GM21423 (cell line): ENCODE results near the gene AANAT.

Experiments used
- ATAC-seq: cut with Tn5 transposase; IDR thresholded peaks from one replicate; pipeline ENCODE4 v1.9.1; 2021; ENCODE audit warnings: mild to moderate bottlenecking, moderate library complexity; ENCODE audit not compliant: unreplicated experiment

AANAT gene

DNA sequence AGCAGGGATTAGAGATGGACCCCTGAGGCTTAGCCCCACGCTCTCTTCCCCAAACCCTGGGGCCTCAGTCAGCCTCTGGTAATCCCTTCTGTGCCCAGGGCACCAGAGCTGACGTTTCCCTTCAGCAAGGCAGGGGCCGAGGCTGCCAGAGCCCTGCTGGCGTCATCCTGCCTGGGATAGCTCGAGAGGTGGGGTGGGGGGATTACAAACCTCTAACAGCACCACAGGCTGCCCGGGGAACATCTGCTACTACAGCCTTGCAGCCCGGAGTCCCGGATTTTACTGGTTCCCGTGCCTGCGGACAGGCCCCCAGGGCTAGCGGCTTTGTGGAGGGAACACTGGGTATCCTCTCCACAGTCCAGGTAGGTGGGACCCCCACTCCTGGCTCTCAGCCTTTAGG lies at the start of gene AANAT:
TSS of gene AANAT (plus strand) at position 238 of the 400 bp plus-strand sequence. CDS start 1,144 bp downstream, outside the sequence.
- ATAC-seq: no peak

DNA sequence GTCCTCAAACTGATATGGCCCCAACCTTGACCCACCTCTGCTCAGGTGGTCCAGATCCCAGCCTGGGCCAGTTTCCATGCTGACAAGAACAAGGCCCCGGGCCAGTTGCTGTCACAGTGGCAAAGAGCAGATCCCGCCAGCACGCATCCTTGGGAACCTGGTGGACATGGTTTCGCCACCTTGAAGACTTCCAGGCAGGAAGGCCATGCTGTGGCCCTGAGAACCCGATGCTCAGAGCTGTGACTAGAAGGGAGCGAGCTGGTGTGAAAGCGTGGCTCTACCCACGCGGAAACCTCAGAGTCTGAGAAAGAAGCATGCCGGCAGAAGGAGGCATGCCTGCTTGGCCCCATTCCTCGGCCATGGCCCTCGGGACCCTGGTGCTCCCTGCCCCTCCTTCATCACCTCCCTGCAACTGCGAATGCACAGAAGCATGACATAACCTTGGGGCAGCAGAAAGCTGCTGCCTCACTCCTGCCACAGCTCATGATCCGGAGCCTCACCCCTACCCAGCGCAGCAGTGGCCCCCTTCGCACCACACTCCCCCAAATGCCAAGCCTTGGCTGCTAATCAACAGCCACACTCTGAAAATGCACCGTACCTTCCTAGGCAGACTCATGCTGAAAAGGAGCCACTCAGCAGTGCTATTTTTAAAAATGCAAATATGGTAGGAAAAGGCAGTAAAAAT lies 47.7 kb upstream of the AANAT start:
- ATAC-seq: no peak

DNA sequence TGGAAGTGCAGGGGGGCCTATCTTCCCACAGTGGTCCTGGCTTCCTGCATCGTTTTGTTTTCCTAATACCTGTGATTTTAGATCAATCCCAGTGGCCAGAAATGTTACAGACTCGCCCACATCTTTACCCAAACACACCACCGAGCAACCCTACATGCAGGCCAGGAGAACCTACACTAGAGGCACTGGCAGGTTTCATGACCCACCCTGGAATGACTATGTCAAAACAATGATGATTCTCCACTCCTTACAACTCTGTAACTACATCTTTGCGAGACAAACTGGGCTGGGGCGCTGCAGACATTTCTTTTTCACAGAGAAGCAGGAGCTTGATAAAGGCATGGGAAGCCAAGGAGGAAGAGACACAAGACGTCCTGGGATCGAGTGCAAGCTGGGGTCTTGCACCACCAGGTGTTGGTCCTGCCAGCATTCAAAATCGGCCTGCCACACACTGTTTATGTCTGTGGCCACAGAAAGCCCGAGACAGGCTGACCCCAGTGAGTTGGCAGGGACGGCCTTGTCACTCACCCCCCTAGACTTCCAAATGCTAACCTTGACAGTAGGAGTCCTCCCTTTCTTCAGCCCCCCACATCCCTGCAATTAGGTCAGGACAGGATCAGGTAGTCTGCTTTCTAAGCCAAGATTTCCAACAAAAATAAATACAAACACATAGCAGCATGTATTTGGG lies 46.9 kb upstream of the AANAT start:
- ATAC-seq: no peak

DNA sequence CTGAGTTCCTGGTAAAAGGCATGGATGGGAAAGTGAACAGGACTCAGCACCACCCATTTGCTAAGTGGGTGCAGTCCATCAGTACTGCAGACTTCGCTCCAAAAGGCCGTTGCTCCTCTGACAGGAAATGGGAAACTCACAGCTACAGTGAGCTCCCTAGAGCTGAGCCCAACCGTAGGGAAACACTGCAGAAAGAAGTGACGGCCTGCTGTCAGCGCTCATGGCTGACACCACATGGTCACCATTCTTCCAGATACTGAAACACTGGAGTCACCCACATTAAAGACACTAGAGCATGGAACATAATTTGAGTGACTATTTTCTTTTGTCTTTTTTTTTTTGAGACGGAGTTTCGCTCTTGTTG lies 46.4 kb upstream of the AANAT start:
- ATAC-seq: no peak

DNA sequence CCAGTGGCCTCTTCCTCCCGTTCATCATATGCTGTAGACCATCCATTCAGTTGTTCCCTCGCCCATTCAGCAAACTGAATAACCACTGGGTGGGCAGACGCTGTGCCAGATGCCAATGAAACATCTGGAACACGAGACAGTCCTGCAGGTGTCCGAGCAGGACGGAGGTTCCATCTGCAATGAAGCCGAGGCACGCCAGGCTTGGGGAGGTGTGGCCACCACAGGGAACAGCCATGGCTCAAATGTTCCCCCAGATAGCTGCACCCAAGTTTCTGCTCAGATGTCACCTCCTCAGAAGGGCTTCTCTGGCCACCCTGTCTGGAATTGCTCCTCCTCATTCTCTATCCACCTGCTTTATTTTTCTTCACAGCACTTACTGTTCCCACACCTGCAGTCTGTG lies 45.0 kb upstream of the AANAT start:
- ATAC-seq: no peak

DNA sequence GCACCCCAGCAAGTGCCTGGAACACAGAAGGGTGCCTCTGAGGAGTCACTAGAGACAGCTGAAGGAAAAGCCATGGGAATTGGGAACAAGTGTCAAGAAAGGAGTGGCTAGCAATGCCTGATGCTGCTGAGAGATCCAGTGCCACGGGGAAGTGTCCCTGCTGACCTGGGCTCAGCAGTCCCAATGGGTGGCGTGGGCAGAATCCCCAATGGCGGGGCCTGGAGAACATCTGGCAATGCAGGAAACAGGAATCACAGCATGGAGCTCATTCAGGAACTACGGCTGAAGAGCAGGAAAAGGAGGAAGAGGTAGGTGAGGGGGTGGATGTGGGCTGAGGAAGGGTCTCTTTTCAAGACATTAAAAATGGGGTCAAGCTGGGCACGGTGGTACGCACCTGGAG lies 44.5 kb upstream of the AANAT start:
- ATAC-seq: no peak

DNA sequence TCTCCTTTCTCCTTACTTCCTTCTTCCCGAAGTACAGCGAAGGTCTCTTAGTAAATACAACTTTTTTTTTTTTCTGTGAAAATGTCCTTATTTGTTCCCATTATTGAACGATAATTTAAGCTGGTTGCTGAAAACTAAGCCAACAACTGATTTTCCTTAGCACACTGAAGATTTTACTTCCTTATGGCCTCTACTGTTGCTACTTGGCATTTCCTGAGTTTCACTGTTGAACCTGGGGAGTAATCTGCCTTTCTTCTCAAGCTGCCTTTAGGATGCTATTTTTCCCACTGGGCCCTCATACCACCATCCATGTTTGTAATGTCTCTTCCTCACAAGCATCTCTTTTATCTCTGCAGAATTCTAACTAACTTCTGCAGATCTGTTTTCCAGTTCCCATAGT lies 40.5 kb upstream of the AANAT start:
- no peak for ATAC-seq

DNA sequence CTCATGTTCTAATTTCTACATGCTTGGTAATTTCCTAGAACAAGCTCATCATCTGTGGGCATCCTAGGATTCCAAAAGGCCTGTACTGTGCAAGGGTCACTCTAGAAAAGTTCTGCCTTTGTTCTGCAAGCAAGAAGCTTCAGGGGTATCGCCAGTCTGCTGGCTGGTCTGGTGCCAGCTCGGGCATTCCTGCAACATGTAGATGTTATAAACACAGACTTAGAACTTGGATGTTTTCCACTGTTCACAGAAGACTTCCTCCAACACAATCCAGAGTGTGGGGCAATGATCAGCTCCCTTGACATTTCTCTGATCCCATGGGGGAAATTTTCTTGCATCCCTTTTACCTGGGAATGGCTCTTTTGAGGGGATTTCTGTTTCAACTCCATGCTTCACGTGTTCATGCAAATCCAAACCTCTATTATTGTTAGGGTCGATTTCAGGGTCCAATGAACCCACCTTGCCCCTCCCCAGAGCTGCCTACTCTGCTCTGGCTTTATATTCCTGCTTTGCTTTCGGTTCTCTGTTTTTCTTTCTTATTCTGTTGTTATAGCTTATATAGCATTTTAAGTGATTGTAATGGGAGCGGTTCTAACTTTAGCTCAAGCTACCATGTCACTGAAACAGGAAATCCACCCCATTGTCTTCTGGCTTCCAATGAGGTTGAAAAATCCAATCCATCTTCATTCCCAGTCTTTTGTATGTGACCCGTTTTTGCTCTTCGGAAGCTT lies 39.7 kb upstream of the AANAT start:
- ATAC-seq: no peak

DNA sequence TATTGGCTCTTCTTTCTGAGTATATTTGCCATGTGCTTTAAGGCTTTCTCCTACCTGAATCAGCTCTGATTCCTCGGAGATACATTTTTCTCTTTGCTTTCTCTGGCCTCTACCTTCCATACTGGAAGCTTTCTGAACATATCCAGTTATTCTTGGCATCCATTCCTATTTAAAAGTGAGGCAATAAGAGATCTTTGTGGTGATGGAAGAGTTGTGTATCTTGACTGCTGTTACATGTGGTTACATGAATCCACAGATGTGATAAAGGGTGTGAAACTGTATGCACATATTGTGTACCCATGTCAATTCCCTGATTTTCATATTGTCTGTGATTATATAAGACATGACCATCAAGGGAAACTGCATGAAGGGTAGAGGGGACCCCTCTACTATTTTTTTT lies 38.9 kb upstream of the AANAT start:
- no peak for ATAC-seq

DNA sequence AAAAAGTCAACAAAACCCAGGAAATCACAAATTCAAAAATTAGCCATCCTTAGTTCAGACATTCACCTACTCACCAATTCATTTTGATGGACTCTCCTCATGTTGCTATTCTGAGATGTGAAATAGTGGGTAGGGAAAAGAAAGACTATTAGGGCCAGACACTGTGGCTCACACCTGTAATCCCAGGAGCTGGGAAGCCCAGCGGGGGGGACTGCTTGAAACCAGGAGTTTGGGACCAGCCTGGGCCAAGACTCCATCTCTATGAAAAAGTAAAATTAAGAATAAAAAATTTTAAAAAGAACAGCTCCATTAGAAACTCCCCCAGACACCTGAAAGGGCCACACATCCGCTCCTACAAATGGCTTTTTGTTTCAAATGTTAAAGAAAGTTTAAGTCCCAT lies 35.9 kb upstream of the AANAT start:
- ATAC-seq: no peak

DNA sequence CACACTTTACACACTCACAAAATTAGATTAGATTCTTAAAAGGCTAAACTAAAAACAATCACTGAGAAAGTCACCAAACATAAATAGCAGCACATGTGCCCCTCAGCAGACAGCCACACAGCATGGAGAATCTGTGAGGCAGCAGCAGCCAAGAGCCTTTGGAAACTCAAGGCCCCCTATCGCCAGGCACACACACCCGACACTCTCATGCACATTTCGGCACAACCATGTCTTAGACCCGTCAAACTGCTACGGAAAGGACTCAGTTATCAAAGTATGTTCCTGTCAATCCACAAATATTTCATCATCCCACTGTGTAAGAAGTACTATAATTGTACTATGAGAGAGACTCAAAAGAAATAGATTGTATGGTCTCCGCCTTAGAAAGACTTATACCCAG lies 35.4 kb upstream of the AANAT start:
- no peak for ATAC-seq

DNA sequence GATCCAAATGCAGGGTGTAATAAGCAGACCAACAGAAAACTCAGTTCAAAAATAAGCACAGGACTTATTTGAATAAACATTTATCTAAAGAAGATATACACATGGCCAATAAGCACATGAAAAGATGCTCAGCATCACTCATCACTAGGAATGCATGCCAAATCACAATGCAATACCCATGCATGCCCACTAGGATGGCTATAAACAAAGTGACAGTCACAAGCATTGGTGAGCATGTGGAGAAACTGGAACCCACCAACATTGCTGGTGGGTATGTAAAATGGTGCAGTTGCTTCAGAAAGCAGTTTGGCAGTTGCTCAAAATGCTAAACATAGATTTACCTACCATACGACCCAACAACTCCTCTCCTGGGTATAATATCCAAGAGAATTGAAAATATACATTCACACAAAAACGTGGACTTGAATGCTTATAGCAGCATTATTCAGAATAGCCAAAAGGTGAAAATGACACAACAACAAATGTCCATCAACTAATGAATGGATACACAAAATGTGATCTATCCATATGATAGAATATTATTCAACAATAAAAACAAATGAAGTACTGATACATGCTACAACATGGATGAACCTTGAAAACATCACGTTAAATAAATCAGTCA lies 34.6 kb upstream of the AANAT start:
- ATAC-seq: no peak

DNA sequence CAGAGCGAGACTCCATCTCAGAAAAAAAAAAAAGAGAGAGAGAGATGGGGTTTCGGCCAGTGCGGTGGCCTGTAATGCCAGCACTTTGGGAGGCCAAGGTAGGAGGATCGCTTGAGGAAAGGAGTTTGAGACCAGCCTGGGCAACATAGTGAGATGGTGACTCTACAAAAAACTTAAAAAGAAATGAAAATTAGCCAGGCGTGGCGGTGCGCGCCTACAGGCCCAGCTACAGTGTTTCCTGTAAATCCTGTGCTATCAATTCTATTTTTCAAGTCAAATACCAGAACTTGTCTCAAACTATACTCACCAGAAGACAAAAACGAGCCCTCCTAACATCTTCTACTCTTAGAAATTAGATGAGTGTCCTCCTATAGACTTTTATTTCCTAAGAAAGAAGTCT lies 33.7 kb upstream of the AANAT start:
- ATAC-seq: no peak

DNA sequence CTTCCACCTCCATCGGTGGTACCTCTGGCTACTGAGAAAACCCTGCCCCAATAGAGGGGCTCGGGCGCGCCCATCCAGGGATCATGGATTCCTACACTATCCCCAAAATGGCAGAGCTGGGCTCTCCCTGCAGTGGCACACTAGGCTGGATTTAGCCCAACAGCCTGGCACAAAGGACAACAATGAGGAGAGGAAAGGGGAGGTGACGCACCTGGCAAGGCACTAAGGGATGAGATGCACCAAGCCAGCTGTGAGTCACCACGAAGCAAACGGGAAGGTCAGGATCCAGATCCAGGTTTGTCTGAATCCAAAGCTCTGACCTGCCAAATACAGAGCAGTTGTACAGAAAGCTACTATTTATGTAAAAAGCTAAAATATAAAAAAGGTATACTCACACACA lies 32.5 kb upstream of the AANAT start:
- ATAC-seq: no peak

DNA sequence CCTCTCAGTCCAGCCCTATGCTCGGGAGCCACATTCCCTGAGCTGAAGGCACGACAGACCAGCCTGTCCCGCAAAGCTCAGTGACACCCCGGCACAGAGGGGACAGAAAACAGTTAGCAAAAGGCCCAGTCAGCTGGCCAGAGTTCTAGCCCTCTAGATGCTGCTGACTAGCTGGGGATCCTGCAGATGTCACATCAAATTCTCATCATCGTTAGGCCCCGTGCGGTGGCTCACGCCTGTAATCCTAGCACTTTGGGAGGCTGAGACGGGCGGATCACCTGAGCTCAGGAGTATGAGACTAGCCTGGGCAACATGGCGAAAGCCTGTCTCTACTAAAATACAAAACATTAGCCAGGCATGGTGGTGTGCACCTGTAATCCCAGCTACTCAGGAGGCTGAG lies 31.7 kb upstream of the AANAT start:
- ATAC-seq: no peak

DNA sequence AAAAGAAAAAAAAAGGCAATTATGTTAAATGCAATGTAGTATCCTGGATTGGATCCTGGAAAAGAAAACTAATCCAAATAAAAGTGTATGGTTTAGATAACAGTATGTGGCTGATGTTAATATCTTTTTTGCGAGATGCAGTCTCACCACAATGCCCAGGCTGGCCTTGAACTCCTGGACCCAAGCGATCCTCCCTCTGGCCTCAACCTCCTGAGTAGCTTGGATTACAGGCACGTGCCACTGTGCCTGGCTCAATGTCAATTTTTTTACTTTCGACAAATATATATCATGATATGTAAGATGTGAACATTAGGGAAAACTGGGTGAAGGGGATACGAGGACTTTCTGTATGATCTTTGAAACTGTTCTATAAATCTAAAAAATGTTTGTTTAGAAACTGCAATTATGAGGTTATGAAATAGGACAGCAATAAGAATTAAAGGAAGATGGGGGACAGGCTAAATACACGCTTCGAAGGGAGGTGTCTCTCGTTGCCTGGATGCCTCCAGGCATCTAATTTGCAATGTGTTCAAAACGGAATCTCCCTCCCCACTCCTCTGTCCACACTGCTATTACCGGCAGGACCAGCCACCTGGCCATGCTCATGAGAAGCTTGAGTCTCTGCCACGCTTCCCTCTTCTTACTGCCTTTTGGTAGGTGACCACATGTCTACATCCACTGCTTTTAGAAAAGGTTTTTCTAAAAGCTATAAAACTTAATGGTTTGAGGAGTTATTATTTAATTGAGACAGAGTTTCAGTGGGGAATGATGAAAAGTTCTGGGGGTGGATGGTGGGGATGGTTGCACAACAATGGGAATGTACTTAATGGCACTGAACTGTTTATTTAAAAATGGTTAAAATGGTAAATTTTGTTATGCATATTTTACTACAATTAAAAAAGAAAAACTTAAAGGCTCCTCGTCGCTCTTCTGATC lies 29.7 kb upstream of the AANAT start:
- no peak for ATAC-seq

DNA sequence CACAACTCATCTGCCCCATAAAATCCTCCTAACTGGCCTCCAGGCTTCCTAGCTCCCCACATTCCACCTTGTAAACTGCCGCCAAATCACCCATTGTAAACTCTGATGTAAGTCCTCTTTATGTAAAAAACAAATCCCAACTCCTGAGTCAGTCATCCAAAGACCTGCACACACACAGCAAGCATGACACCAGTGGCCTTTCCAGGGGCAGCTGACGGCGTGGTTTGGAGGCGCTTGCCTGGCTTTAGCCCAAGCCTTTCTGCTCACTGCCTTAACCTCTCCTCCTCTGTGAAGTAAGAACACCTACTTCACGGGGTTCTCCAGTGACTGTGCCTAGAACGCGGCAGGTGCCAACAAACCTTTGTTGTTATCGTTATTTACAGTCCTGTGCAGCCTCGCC lies 28.5 kb upstream of the AANAT start:
- ATAC-seq: no peak

DNA sequence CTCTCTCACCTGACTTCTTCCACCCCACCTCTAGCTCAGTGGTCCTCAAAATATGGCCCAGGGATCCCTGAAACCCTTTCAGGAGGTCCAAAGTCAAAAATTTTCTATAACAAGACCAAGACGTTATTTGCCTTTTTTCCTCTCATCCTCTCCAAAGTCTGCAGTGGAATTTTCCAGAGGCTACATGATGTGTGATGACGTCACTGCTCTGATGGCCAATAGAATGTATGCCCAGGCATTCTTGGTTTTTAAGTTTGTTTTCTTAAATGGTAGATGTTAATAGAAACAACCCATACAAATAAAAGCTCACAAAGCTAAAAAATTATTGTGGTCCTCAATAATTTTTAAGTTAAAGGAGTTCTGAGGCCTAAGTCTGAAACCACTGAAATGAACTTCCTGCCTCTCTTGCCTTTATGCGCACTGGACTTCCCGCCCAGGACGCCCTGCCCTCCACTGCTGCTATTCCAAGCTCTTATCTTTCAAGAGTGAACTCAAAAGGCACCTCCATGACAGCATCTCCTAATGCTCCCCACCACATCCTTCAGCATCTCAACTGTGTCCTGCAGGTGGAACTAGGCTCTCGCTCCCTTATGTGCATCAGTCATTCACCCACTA lies 28.0 kb upstream of the AANAT start:
- ATAC-seq: no peak

DNA sequence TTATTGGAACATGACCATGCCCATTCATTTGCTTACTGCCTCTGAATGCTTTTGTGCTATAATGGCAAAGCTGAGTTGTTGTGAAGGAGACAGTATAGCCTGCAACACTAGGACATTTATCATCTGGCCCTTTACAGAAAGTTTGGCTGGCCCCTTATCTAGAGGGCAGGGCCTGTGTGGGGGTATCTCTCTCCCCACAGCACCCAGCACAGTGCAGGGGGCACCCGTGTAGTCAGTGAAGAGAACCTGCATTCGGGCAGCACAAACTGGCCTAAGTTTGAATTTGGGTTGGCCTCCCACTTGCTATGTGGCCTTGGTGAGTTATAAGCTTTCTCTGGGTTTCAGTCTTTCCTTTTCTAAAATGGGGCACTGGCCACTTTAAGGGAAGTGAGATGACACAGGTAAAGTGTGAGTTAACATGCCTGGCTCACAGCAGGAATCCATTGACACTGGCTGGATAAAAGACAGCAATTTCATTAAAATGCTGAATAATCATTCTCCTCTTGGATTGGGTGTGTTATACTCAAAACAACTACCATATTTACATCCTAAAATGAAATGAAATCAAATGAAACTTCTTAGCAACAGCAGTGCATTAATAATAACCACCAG lies 26.5 kb upstream of the AANAT start:
- ATAC-seq: no peak
